H1 (cell line): Measurements from ENCODE around the gene ANXA8L1. TPM values are rescaled to one million over a fixed set of nuclear protein-coding genes. Genes with fewer than 3 reads are reported as not detected.

ENCODE experiments used
- CTCF ChIA-PET: fragments of 300-600 bp; sonication (Branson Sonifier 250); formaldehyde crosslinking; loops from one replicate; lab custom pipeline; 2021; ENCODE audit not compliant: partially characterized antibody; lab: Charles Lee
- POLR2A ChIA-PET: fragments of 300-600 bp; sonication (Branson Sonifier 250); formaldehyde crosslinking; loops from one replicate; lab custom pipeline; 2021; ENCODE audit warnings: inconsistent platforms; ENCODE audit not compliant: partially characterized antibody; lab: Charles Lee
- DNase-seq, 2 experiments: peaks; one replicate each; pipeline versions ENCODE4 v3.0.0 to v3.0.0-alpha.2; 2010 to 2022; ENCODE audit warnings: low spot score in 2 of 2, low read depth in 1 of 2, mixed read lengths in 1 of 2
- FAIRE-seq: peaks from 2 replicates; lab custom pipeline; 2011; peaks lifted over from hg19 to GRCh38; lab: Jason Lieb, UNC
- H2AFZ ChIP-seq: 2 replicates; pipeline ENCODE4 v1.8.1; 2012; ENCODE audit warnings: low read length, inconsistent platforms
- H2AK5ac ChIP-seq: 2 replicates; pipeline ENCODE4 v1.6.1; 2013; ENCODE audit warnings: low read depth, low read length
- H2BK120ac ChIP-seq: replicated peaks from 2 replicates; pipeline ENCODE3; 2013; ENCODE audit warnings: low read depth, low read length, inconsistent platforms
- H2BK12ac ChIP-seq: 2 replicates; pipeline ENCODE4 v1.6.1; 2013; ENCODE audit warnings: low read depth, low read length
- H2BK15ac ChIP-seq: 2 replicates; pipeline ENCODE4 v1.6.1; 2013; ENCODE audit warnings: low read length
- H2BK20ac ChIP-seq: 2 replicates; pipeline ENCODE4 v1.6.1; 2013; ENCODE audit warnings: low read length
- H2BK5ac ChIP-seq: 2 replicates; pipeline ENCODE4 v1.6.1; 2013; ENCODE audit warnings: low read depth, low read length
- H3K14ac ChIP-seq: 2 replicates; pipeline ENCODE4 v1.6.1; 2013; ENCODE audit warnings: inconsistent platforms; ENCODE audit not compliant: insufficient read length
- H3K18ac ChIP-seq: 2 replicates; pipeline ENCODE4 v1.6.1; 2013; ENCODE audit warnings: low read length; ENCODE audit errors: extremely low read depth
- H3K23ac ChIP-seq: 2 replicates; pipeline ENCODE4 v1.6.1; 2013; ENCODE audit warnings: inconsistent platforms; ENCODE audit not compliant: insufficient read length
- H3K23me2 ChIP-seq: 2 replicates; pipeline ENCODE4 v1.6.1; 2013; ENCODE audit warnings: low read depth, low read length
- H3K27ac ChIP-seq: 2 replicates; pipeline ENCODE4 v1.6.1; 2011; ENCODE audit warnings: low read depth, low read length, inconsistent platforms
- H3K27me3 ChIP-seq, 4 experiments: replicated peaks in 1 of 4; 1 replicate in 1 of 4; 2 replicates in 3 of 4; pipeline versions ENCODE4 v1.6.1 to v1.8.1; 2011 to 2013; ENCODE audit warnings: low read length in 3 of 4, mild to moderate bottlenecking in 3 of 4, inconsistent platforms in 2 of 4, mixed read lengths in 2 of 4, moderate library complexity in 1 of 4; ENCODE audit not compliant: control insufficient read depth in 3 of 4, insufficient read depth in 3 of 4; ENCODE audit errors: extremely low read depth in 1 of 4
- H3K36me3 ChIP-seq, 4 experiments: 2 replicates each; pipeline versions ENCODE4 v1.6.1 to v1.8.1; 2011 to 2013; ENCODE audit warnings: mild to moderate bottlenecking in 4 of 4, low read length in 3 of 4, moderate library complexity in 2 of 4, control low read depth in 1 of 4, inconsistent platforms in 1 of 4; ENCODE audit not compliant: insufficient read depth in 4 of 4, control insufficient read depth in 2 of 4
- H3K4ac ChIP-seq: replicated peaks from 2 replicates; pipeline ENCODE3; 2013; ENCODE audit warnings: low read length, low read depth, mixed read lengths, inconsistent platforms; ENCODE audit not compliant: insufficient read length
- H3K4me1 ChIP-seq, 4 experiments: replicated peaks in 1 of 4; 1 replicate in 1 of 4; 2 replicates in 3 of 4; pipeline versions ENCODE4 v1.6.1 to v1.8.1; 2011 to 2013; ENCODE audit warnings: low read length in 3 of 4, inconsistent platforms in 2 of 4, mixed read lengths in 1 of 4; ENCODE audit not compliant: insufficient read depth in 4 of 4, control insufficient read depth in 3 of 4
- H3K4me2 ChIP-seq, 2 experiments: 2 replicates each; pipeline versions ENCODE4 v1.6.1 to v1.8.1; 2011 to 2013; ENCODE audit warnings: low read depth in 2 of 2, low read length in 2 of 2, control low read depth in 1 of 2, inconsistent platforms in 1 of 2, mild to moderate bottlenecking in 1 of 2; ENCODE audit not compliant: insufficient read depth in 1 of 2
- H3K4me3 ChIP-seq, 4 experiments: fragments of 200-600, 300-600 bp in 1 of 4; sonication (generic), shearing (Covaris generic), sonication (Bioruptor Twin) in 1 of 4; 2 replicates each; pipeline versions ENCODE4 v1.5.1 to v1.8.1; 2011 to 2016; ENCODE audit warnings: low read length in 4 of 4, low read depth in 3 of 4, control low read depth in 2 of 4, inconsistent platforms in 2 of 4, mild to moderate bottlenecking in 2 of 4, mixed read lengths in 1 of 4, moderate library complexity in 1 of 4; ENCODE audit not compliant: insufficient read depth in 2 of 4; ENCODE audit errors: extremely low read depth in 1 of 4
- H3K56ac ChIP-seq: replicated peaks from 2 replicates; pipeline ENCODE3; 2013; ENCODE audit warnings: low read depth, mild to moderate bottlenecking, mixed read lengths, low read length, inconsistent platforms; ENCODE audit not compliant: insufficient read length
- H3K79me1 ChIP-seq: 2 replicates; pipeline ENCODE4 v1.6.1; 2013; ENCODE audit warnings: low read depth, low read length, control low read depth
- H3K79me2 ChIP-seq, 2 experiments: 2 replicates each; pipeline versions ENCODE4 v1.6.1 to v1.8.1; 2012 to 2013; ENCODE audit warnings: low read length in 2 of 2, mild to moderate bottlenecking in 2 of 2, inconsistent platforms in 1 of 2; ENCODE audit not compliant: insufficient read depth in 2 of 2, control insufficient read depth in 1 of 2
- H3K9ac ChIP-seq, 4 experiments: replicated peaks in 1 of 4; 1 replicate in 1 of 4; 2 replicates in 3 of 4; pipeline versions ENCODE4 v1.6.1 to v1.8.1; 2011 to 2013; ENCODE audit warnings: low read depth in 3 of 4, low read length in 3 of 4, control low read depth in 2 of 4, mild to moderate bottlenecking in 2 of 4, moderate library complexity in 2 of 4, inconsistent platforms in 1 of 4; ENCODE audit errors: extremely low read depth in 1 of 4
- H3K9me3 ChIP-seq, 2 experiments: 2 replicates each; pipeline versions ENCODE4 v1.6.1 to v1.8.1; 2012 to 2013; ENCODE audit warnings: mild to moderate bottlenecking in 2 of 2, moderate library complexity in 2 of 2, control low read depth in 1 of 2, inconsistent platforms in 1 of 2, low read depth in 1 of 2, low read length in 1 of 2, mixed read lengths in 1 of 2; ENCODE audit not compliant: insufficient read depth in 2 of 2
- H4K20me1 ChIP-seq, 2 experiments: replicated peaks in 1 of 2; 2 replicates each; pipeline versions ENCODE3 to v1.8.1; 2011 to 2013; ENCODE audit warnings: inconsistent platforms in 2 of 2, low read length in 2 of 2, mild to moderate bottlenecking in 1 of 2; ENCODE audit not compliant: insufficient read depth in 2 of 2, control insufficient read depth in 1 of 2
- H4K5ac ChIP-seq: 2 replicates; pipeline ENCODE4 v1.6.1; 2013; ENCODE audit warnings: low read length, low read depth, mixed read lengths, inconsistent platforms; ENCODE audit not compliant: insufficient read length
- H4K8ac ChIP-seq: 2 replicates; pipeline ENCODE4 v1.8.0; 2013; ENCODE audit warnings: mild to moderate bottlenecking, moderate library complexity, low read length, inconsistent platforms; ENCODE audit not compliant: insufficient read depth; ENCODE audit errors: extremely low read depth
- H4K91ac ChIP-seq: replicated peaks from 2 replicates; pipeline ENCODE3; 2013; ENCODE audit warnings: low read length, mixed read lengths, inconsistent platforms; ENCODE audit not compliant: insufficient read length
- CTCF ChIP-seq, 3 experiments: IDR thresholded peaks; 1 replicate in 2 of 3; 2 replicates in 1 of 3; pipeline versions ENCODE4 v1.5.1 to v1.6.1; 2011; ENCODE audit warnings: low read length in 3 of 3, mild to moderate bottlenecking in 3 of 3, inconsistent platforms in 2 of 3, low read depth in 1 of 3, moderate library complexity in 1 of 3; ENCODE audit not compliant: insufficient read depth in 1 of 3; ENCODE audit errors: control extremely low read depth in 1 of 3
- JUN ChIP-seq: IDR thresholded peaks from 2 replicates; pipeline ENCODE4 v1.6.1; 2011; ENCODE audit warnings: low read depth, mild to moderate bottlenecking, improper control_type of control experiment, low read length
- MAFK ChIP-seq: IDR thresholded peaks from 2 replicates; pipeline ENCODE4 v1.6.1; 2012; ENCODE audit warnings: low read depth, mild to moderate bottlenecking, improper control_type of control experiment, low read length
- RBBP5 ChIP-seq: IDR thresholded peaks from 2 replicates; pipeline ENCODE4 v1.7.1; 2012; ENCODE audit warnings: low read depth, mild to moderate bottlenecking, inconsistent platforms, low read length, moderate library complexity, borderline replicate concordance
- SP1 ChIP-seq: IDR thresholded peaks from 2 replicates; pipeline ENCODE4 v1.6.1; 2011; ENCODE audit warnings: low read depth, low read length
- WGBS, 2 experiments: shearing (Covaris generic) in 1 of 2; methylation state at CpG; one replicate each; pipeline versions ENCODE4 v1.1.6 to v1.1.7; 2013 to 2015; ENCODE audit warnings: low lambda C conversion rate in 2 of 2, mixed read lengths in 2 of 2, inconsistent platforms in 1 of 2, low coverage in 1 of 2, missing lambda C conversion rate in 1 of 2; ENCODE audit not compliant: insufficient replicate concordance in 2 of 2, insufficient coverage in 1 of 2, insufficient read length in 1 of 2; ENCODE audit errors: extremely low coverage in 1 of 2, missing lambda C conversion rate in 1 of 2; 5-methylcytosine and 5-hydroxymethylcytosine counted together
- polyA plus RNA-seq, 7 experiments: library from polyadenylated mRNA; depleted of rRNA in 3 of 7; stranded (reverse) in 5 of 7; unstranded in 2 of 7; fragments of >200 nt in 5 of 7; fragments of 200-250 nt in 2 of 7; gene quantifications; 1 replicate in 5 of 7; 2 replicates in 1 of 7; 4 replicates in 1 of 7; pipeline versions ENCODE4 v1.2.1 to v1.2.3, GENCODE V29; 2011 to 2013; ENCODE audit warnings: missing spikeins in 2 of 7, mixed read lengths in 2 of 7
- total RNA-seq: library from RNA; stranded (reverse); fragmentation: NEBNext Ultra II Directional; extraction: Animal tissue kit (Norgen Biotek cat#: 25700); gene quantifications from 2 replicates; pipeline ENCODE4 v1.2.1, GENCODE V29; 2021

Gene ANXA8L1
- total and polyA plus RNA-seq, 2 of the 8 experiments (the other 6 are each of a cell fraction or from before 2014, with no cell fraction given): not detected

GRCh38 chr10:46327685-46328084 is 47.9 kb upstream of the ANXA8L1 start:
- Histone ChIP-seq H3K4me3 (no peak overlapping the region), H3K27ac (no peak overlapping the region), H2BK20ac (no peak overlapping the region), H2BK5ac (no peak overlapping the region), H3K36me3 (no peaks in the 10 kb centered on the region), H4K5ac (no peak overlapping the region), H3K4me2 (no peak overlapping the region), H3K56ac (no peak overlapping the region), H3K79me2 (no peaks in the 10 kb centered on the region), H3K27me3 (no peaks in the 10 kb centered on the region), H2BK15ac (no peak overlapping the region), H3K4ac (no peak overlapping the region), H3K9ac (no peak overlapping the region), H2AFZ (no peak overlapping the region), H3K79me1 (no peaks in the 10 kb centered on the region), H3K14ac (no peak overlapping the region), H3K4me1 (peaks cover 0 to 9% (median 7%) of the 10 kb centered on the region in 4 experiments; a peak in 5 of 7 replicates), H2BK120ac (no peak overlapping the region), H3K9me3 (no peaks in the 10 kb centered on the region), H4K91ac (no peak overlapping the region), H2BK12ac (no peak overlapping the region), H4K8ac (no peak overlapping the region), H3K23me2 (no peaks in the 10 kb centered on the region), H4K20me1 (no peaks in the 10 kb centered on the region), H2AK5ac (no peak overlapping the region), H3K18ac (no peak overlapping the region), H3K23ac (no peak overlapping the region)
- CTCF ChIA-PET: interaction anchor here (1.3 to 3.4 kb wide), 2 partner anchors 10 to 99 kb away, joined by 3 to 11 read pairs; no protein-coding TSS in a partner anchor
- FAIRE-seq (no peak), DNase-seq (no peak)
- WGBS, 2 experiments: 91% methylated on average over 5 of the region's 5 CpGs; no CpG with 5 or more reads in 1 of the 2 experiments
- no peak for TF ChIP-seq CTCF (IDR thresholded peaks at IDR 0.05; ENCODE audit: control extremely low read depth in 1 of 3, insufficient read depth in 1 of 3, low read depth in 1 of 3, low read length in 3 of 3)
- no peak for TF ChIP-seq SP1
- no peak for TF ChIP-seq JUN
- no peak for TF ChIP-seq RBBP5
- no peak for TF ChIP-seq MAFK
- POLR2A ChIA-PET: no interaction called here
